Measurements from ENCODE around the gene MCCC1.
"Not testable (repeated sequence)": the region's sequence is repeated elsewhere in the genome, so short reads cannot be mapped to it uniquely, and the experiment has no call there.

MCCC1 gene

GRCh38 chr3:183099026-183099837 lies at the start of gene MCCC1:
Gene MCCC1, minus strand, starts transcription at chr3:183099496. Its CDS starts 56 bp downstream, at chr3:183099440.
- peak; percentile 79 to 100 (median 98) for DNase-seq

DNA sequence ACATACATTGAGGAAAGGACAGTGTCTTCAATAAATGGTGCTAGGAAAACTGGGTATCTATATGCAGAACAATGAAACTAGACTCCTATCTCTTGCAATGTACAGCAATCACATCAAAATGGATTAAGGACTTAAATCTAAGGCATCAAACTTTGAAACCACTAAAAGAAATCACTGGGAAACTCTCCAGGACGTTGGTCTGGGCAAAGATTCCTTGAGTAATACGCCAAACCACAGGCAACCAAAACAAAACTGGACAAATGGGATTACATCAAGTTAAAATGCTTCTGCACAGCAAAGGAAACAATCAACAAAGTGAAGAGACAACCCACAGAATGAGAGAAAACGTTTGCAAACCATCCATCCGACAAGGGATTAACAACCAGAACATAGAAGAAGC lies 48.8 kb upstream of the MCCC1 start:
- no peak for DNase-seq

DNA sequence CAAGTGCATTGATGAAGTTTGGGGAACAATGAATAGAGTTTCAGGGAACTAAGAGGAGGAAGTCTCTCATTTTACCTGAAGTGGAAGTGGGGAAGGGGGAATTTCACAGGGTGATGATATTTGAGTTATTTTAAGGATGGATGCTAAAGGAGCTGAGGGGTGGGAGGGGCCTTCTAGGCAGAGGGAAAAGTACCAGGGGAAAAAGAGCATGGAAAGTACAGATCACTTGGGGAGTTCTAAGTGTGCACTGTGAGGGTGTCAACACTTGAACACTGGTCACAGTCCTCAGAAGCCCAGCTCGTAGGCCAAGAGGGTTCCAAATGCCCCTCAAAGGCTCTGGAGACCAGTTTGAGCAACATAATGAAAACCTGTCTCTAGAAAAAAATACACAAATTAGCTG lies 45.1 kb upstream of the MCCC1 start:
- DNase-seq, result no peak

DNA sequence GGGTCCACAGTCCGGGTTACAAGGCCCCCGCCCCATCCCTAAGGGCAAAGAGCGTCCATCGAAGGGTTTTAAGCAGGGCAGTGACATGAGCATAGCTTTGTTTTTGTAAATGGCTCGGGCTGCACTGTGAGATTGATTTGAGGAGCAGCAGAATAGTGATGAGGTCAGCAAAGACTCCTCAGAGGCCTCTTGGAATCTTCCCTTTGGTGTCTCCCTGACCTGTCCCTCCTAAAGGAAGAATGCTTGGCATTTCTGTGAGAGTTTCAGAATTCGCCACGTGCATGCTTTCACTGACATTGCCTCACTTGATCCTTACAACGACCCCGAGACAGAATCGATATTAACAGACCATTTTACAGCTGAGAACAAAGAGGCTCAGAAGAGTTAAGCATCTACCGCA lies 42.9 kb upstream of the MCCC1 start:
- DNase-seq, result no peak

GRCh38 chr3:183134844-183135243 lies 35.5 kb upstream of the MCCC1 start:
- DNase-seq, result no peak

- DNase-seq, result no peak
Observed at GRCh38 chr3:183132409-183132808, 33.1 kb upstream of the MCCC1 start.

DNA sequence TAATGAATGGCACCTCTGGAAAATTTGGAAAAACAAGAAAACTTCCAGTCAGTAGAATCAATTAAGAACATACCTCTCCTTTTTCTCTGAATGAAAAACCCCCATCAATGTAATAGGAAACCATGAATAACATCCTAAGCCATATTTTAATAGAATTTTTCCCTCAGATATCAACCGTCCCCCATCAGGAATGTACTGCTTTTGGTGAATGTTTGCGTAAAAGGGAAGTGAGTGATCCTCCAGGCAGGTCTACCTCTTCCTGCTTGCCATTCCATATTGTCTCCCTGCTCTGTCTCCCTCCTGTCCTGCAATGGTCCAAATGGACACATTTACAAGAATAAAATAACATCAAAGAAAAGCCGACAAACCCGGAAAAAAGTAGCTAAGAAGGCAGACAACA lies 32.4 kb upstream of the MCCC1 start:
- no peak for DNase-seq

DNA sequence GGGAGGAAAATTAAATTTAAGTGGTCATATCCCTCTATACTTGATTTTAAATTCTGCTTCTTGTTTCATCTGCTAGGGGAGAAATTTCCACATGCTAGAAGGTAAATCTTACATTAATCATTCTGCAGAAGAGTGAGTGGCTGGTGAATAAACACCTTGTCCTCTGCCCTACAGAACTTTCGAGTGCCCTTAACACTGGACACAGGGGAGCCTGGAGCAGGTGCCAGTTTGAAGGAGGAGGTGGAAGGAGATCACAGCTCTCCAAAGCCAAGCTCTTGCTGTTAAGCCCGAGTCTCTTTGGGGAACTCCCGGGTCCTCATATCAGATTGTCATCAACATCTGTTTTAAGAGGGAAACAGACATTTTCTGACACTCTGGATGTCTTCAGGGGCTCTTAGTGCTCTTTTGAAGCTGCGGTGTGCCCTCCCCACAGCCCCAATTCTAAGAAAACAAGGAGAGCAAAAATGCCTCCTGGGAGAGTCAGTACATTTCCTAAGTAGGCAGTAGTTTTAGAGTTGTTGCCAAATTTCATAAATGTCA lies 32.0 kb upstream of the MCCC1 start:
- no peak for DNase-seq

- no peak for DNase-seq
Observed at GRCh38 chr3:183129243-183129642, 29.9 kb upstream of the MCCC1 start.

DNA sequence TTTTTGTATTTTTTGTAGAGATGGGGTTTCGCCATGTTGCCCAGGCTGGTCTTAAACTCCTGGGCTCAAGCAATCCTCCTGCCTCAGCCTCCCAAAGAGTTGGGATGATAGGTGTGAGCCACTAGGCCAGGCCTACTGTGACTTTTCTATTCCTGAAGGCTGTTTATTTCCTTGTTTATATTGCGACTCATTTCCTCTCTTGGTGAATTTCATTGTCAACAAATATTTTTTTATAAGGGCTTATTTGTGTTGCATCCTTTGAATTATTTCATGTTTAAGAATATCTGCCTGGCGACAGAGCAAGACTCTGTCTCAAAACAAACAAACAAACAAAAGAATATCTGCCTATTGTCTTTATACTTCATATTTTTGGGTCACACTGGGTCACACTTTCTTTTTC lies 29.4 kb upstream of the MCCC1 start:
- DNase-seq, result no peak

DNA sequence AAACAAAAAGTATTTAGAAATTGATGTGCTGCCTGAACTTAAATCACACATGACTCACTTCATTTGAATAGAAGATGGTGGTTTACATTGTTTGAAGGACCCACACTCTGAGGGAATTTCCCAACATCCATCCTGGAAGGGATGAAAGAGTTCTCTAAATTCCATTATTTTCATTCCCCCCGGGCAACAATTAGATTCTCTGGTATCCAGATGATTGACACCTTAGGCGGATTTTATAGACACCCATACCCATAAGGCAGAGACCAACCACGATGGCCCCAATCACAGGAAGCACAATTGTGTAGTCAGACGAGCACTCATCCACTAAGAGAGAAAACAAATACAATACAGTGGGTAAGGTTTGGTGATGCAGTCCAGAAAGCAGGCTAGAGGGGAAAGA lies 24.6 kb upstream of the MCCC1 start:
- DNase-seq, result no peak

GRCh38 chr3:183122257-183122932 lies 23.1 kb upstream of the MCCC1 start:
- peak in 1 of 56 donors; percentile 46 for DNase-seq

GRCh38 chr3:183120538-183121215 lies 21.4 kb upstream of the MCCC1 start:
- no peak for DNase-seq

GRCh38 chr3:183117056-183117455 lies 17.8 kb upstream of the MCCC1 start:
- DNase-seq, result no peak

- DNase-seq, result peak in 51 of 56 donors; percentile 14 to 85 (median 56)
Observed at GRCh38 chr3:183116025-183116614, 16.8 kb upstream of the MCCC1 start.

DNA sequence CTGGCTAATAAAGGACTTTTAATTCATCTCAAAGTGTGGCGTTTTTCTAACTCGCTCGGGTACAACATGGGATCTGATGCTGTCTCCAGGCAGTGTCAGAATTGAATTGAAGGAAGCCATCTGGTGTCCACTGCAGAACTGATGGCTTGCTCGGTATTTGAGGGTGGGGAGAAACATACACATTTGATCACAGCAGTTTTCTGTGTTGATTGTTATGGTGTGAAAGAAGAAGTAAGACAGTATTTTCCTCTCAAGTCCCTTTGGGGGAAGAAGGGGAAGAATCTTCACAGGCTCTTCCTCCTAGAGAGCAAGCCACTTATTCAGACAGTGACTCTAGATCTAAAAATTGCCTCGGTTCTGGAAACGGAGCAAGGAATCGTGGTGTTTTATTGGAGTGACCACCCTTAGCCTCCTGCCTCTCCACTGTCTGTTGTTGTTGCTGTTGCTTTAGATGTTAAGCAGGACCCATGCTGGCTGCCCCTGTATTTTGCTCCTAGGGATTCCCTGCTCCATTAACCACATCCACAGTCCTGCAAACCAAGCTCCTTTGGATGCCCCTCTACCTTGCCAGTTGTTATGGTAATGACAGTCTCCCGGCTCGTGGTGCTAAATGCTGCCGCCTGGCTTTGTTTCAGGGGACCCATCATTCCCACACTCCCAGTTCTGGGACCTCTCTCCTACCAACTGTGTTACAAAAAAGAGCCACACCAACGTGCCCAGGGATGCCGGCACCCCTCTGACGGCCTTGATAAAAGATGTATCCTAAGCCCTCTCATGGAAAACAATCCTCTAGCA lies 15.3 kb upstream of the MCCC1 start:
- peak in 6 of 56 donors; percentile 1 to 39 (median 16) for DNase-seq

- DNase-seq, result not testable (repeated sequence)
Observed at GRCh38 chr3:183109847-183110246, 10.6 kb upstream of the MCCC1 start.

DNA sequence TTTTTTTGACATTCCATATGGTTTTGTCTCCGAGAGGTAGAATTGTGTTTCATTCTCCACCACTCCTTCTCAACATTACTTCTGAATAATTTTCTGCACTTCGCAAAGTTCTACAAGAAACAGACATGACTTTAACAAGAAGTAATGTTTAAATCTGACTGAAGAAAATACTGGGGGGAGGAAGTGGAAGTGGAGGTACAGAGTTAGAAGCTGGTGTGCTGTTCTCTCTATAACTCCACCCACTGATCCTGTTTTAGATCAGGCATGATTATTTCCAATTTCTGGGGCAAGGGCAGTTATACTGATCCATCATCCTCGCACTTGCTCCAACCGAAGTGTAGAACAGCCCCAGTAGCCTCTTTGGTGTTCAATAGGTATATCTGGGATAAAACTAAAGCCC lies 9.2 kb upstream of the MCCC1 start:
- no peak for DNase-seq

- DNase-seq, result no peak
Observed at GRCh38 chr3:183108001-183108449, 8.7 kb upstream of the MCCC1 start.

DNA sequence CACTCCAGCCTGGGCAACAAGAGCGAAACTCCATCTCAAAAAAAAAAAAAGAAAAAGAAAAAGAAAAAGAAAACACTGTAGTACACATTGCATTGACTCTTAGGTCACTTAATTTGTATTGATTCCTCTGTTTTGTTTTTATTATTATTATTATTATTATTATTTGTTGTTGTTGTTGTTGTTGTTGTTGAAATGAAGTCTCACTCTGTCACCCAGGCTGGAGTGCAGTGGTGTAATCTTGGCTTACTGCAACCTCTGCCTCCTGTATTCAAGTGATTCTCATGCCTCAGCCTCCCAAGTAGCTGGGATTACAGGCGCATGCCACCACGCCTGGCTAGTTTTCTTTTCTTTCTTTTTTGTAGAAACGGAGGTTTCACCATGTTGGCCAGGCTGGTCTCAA lies 8.1 kb upstream of the MCCC1 start:
- not testable (repeated sequence) for DNase-seq

DNA sequence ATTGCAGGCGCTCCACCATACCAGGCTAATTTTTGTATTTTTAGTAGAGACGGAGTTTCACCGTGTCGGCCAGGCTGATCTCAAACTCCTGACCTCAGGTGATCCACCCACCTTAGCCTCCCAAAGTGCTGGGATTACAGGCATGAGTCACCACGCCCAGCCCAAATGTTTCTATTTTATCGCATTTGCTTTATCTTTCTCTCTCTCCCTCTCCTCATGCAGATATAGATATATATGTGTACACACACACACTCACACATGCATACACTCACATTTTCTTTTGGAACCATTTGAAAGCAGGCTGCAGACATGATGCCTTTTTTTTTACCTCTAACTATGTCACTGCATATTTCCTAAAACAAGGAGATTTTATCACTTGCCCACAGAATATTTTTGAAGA lies 7.3 kb upstream of the MCCC1 start:
- DNase-seq, result no peak
